Measurements from ENCODE around the gene G2E3. TPM values are rescaled to one million over a fixed set of nuclear protein-coding genes. Genes with fewer than 3 reads are reported as not detected.
"Not testable (repeated sequence)": the region's sequence is repeated elsewhere in the genome, so short reads cannot be mapped to it uniquely, and the experiment has no call there.

The G2E3 gene
- total RNA-seq, 1 donor from 2014 or later = 23.8 TPM

GRCh38 chr14:30624132-30624423 is 65.1 kb downstream of the G2E3 start:
- no peaks in the 10 kb centered on the region for H3K27me3 Mint-ChIP-seq
- intact Hi-C loops (cut with micrococcal nuclease) = loop anchor here (5.0 to 10.0 kb wide), 5 partner anchors 269 to 1578 kb away; partner anchors contain the start of genes DTD2, HECTD1, RNU6-7 and RNU6-8
- H3K27ac Mint-ChIP-seq = no peak overlapping the region
- H3K36me3 Mint-ChIP-seq (ENCODE audit: low read depth) = peaks cover 18% of the 10 kb centered on the region
- DNase-seq = no peak
- H3K4me3 Mint-ChIP-seq = peak overlapping the region; percentile 63
- peaks cover 40% of the 10 kb centered on the region for H3K4me1 Mint-ChIP-seq
- no peaks in the 10 kb centered on the region for H3K9me3 Mint-ChIP-seq

GRCh38 chr14:30625533-30625932 is 66.6 kb downstream of the G2E3 start:
- H3K27me3 Mint-ChIP-seq = no peaks in the 10 kb centered on the region
- peaks cover 20% of the 10 kb centered on the region for H3K36me3 Mint-ChIP-seq (ENCODE audit: low read depth)
- H3K4me3 Mint-ChIP-seq = no peak overlapping the region
- DNase-seq = no peak
- H3K4me1 Mint-ChIP-seq = peaks cover 33% of the 10 kb centered on the region
- no peaks in the 10 kb centered on the region for H3K9me3 Mint-ChIP-seq
- no peak overlapping the region for H3K27ac Mint-ChIP-seq
- intact Hi-C loops (cut with micrococcal nuclease) = loop anchor here (10.0 kb wide), 1 partner anchor 271 kb away; no protein-coding TSS in a partner anchor

- Mint-ChIP-seq H3K36me3 (ENCODE audit: low read depth) (peaks cover 24% of the 10 kb centered on the region), H3K4me1 (peaks cover 17% of the 10 kb centered on the region)
- intact Hi-C loops (cut with micrococcal nuclease) = loop anchor here (10.0 kb wide), 1 partner anchor 275 kb away; no protein-coding TSS in a partner anchor
- not testable (repeated sequence) for H3K9me3 Mint-ChIP-seq, H3K4me3 Mint-ChIP-seq, DNase-seq, H3K27me3 Mint-ChIP-seq, H3K27ac Mint-ChIP-seq
These were observed 70.5 kb downstream of the G2E3 start for GRCh38 chr14:30629432-30629831.

- Mint-ChIP-seq H3K4me1 (peaks cover 13% of the 10 kb centered on the region), H3K4me3 (no peak overlapping the region), H3K36me3 (ENCODE audit: low read depth) (peaks cover 25% of the 10 kb centered on the region), H3K27me3 (no peaks in the 10 kb centered on the region), H3K27ac (no peak overlapping the region), H3K9me3 (no peaks in the 10 kb centered on the region)
- intact Hi-C loops (cut with micrococcal nuclease) = no loop called here
- DNase-seq = no peak
These were observed 71.3 kb downstream of the G2E3 start for GRCh38 chr14:30630248-30630647.

- no peaks in the 10 kb centered on the region for H3K9me3 Mint-ChIP-seq
These were observed 73.8 kb downstream of the G2E3 start for GRCh38 chr14:30632730-30633129.

GRCh38 chr14:30638926-30639325 is 80.0 kb downstream of the G2E3 start:
- Mint-ChIP-seq H3K9me3 (peaks cover 1% of the 10 kb centered on the region), H3K4me1 (no peaks in the 10 kb centered on the region), H3K36me3 (ENCODE audit: low read depth) (peaks cover 46% of the 10 kb centered on the region), H3K27ac (no peak overlapping the region), H3K4me3 (no peak overlapping the region), H3K27me3 (no peaks in the 10 kb centered on the region)
- intact Hi-C loops (cut with micrococcal nuclease) = no loop called here
- no peak for DNase-seq

More at GRCh38 chr14:30632730-30633129, 73.8 kb downstream of the G2E3 start:
- peaks cover 42% of the 10 kb centered on the region for H3K36me3 Mint-ChIP-seq (ENCODE audit: low read depth)
- no peaks in the 10 kb centered on the region for H3K27me3 Mint-ChIP-seq
- DNase-seq = no peak
- no peak overlapping the region for H3K4me3 Mint-ChIP-seq
- no peak overlapping the region for H3K27ac Mint-ChIP-seq
- peaks cover 9% of the 10 kb centered on the region for H3K4me1 Mint-ChIP-seq
- intact Hi-C loops (cut with micrococcal nuclease) = no loop called here

- no peak overlapping the region for H3K27ac Mint-ChIP-seq
- H3K4me1 Mint-ChIP-seq = peaks cover 3% of the 10 kb centered on the region
- H3K9me3 Mint-ChIP-seq = peaks cover 19% of the 10 kb centered on the region
- H3K4me3 Mint-ChIP-seq = no peak overlapping the region
- H3K27me3 Mint-ChIP-seq = no peaks in the 10 kb centered on the region
- intact Hi-C loops (cut with micrococcal nuclease) = no loop called here
- H3K36me3 Mint-ChIP-seq (ENCODE audit: low read depth) = peaks cover 54% of the 10 kb centered on the region
- no peak for DNase-seq
These were observed 82.2 kb downstream of the G2E3 start for GRCh38 chr14:30641207-30641606.

- H3K4me3 Mint-ChIP-seq; H3K4me1 Mint-ChIP-seq; intact Hi-C loops (cut with micrococcal nuclease); H3K27me3 Mint-ChIP-seq; DNase-seq; H3K27ac Mint-ChIP-seq: not testable (repeated sequence)
- Mint-ChIP-seq H3K9me3 (peaks cover 19% of the 10 kb centered on the region), H3K36me3 (ENCODE audit: low read depth) (peaks cover 51% of the 10 kb centered on the region)
These were observed 85.5 kb downstream of the G2E3 start for GRCh38 chr14:30644462-30644861.

GRCh38 chr14:30645600-30645999 is 86.6 kb downstream of the G2E3 start:
- Mint-ChIP-seq H3K4me3 (no peak overlapping the region), H3K36me3 (ENCODE audit: low read depth) (peaks cover 48% of the 10 kb centered on the region), H3K4me1 (peaks cover 3% of the 10 kb centered on the region), H3K27me3 (no peaks in the 10 kb centered on the region), H3K27ac (no peak overlapping the region), H3K9me3 (peaks cover 19% of the 10 kb centered on the region)
- no peak for DNase-seq
- intact Hi-C loops (cut with micrococcal nuclease) = no loop called here

- H3K4me3 Mint-ChIP-seq = no peak overlapping the region
- no peak for DNase-seq
- H3K4me1 Mint-ChIP-seq = peaks cover 3% of the 10 kb centered on the region
- H3K36me3 Mint-ChIP-seq (ENCODE audit: low read depth) = peaks cover 55% of the 10 kb centered on the region
- no peak overlapping the region for H3K27ac Mint-ChIP-seq
- H3K27me3 Mint-ChIP-seq = no peaks in the 10 kb centered on the region
- peaks cover 19% of the 10 kb centered on the region for H3K9me3 Mint-ChIP-seq
- intact Hi-C loops (cut with micrococcal nuclease) = no loop called here
These were observed 89.5 kb downstream of the G2E3 start for GRCh38 chr14:30648471-30648870.

GRCh38 chr14:30651937-30652336 is 93.0 kb downstream of the G2E3 start:
- H3K27ac Mint-ChIP-seq = no peak overlapping the region
- no peak overlapping the region for H3K4me3 Mint-ChIP-seq
- H3K27me3 Mint-ChIP-seq = no peaks in the 10 kb centered on the region
- peaks cover 28% of the 10 kb centered on the region for H3K36me3 Mint-ChIP-seq (ENCODE audit: low read depth)
- no peaks in the 10 kb centered on the region for H3K9me3 Mint-ChIP-seq
- no peak for DNase-seq
- intact Hi-C loops (cut with micrococcal nuclease) = no loop called here
- H3K4me1 Mint-ChIP-seq = no peaks in the 10 kb centered on the region

- Mint-ChIP-seq H3K27ac (no peak overlapping the region), H3K9me3 (no peaks in the 10 kb centered on the region)
- intact Hi-C loops (cut with micrococcal nuclease) = loop anchor here (5.0 kb wide), 1 partner anchor 702 kb away; no protein-coding TSS in a partner anchor
These were observed 96.2 kb downstream of the G2E3 start for GRCh38 chr14:30655124-30655523.

GRCh38 chr14:30655658-30656057 is 96.7 kb downstream of the G2E3 start:
- Mint-ChIP-seq H3K27ac (no peak overlapping the region), H3K27me3 (no peaks in the 10 kb centered on the region), H3K4me3 (no peak overlapping the region), H3K4me1 (no peaks in the 10 kb centered on the region), H3K9me3 (no peaks in the 10 kb centered on the region), H3K36me3 (ENCODE audit: low read depth) (peaks cover 22% of the 10 kb centered on the region)
- DNase-seq = no peak
- intact Hi-C loops (cut with micrococcal nuclease) = loop anchor here (1.0 to 5.0 kb wide), 2 partner anchors 251 to 702 kb away; no protein-coding TSS in a partner anchor

More at GRCh38 chr14:30655124-30655523, 96.2 kb downstream of the G2E3 start:
- H3K4me3 Mint-ChIP-seq = no peak overlapping the region
- no peak for DNase-seq
- H3K27me3 Mint-ChIP-seq = no peaks in the 10 kb centered on the region
- peaks cover 22% of the 10 kb centered on the region for H3K36me3 Mint-ChIP-seq (ENCODE audit: low read depth)
- no peaks in the 10 kb centered on the region for H3K4me1 Mint-ChIP-seq

GRCh38 chr14:30656190-30656632 is 97.3 kb downstream of the G2E3 start:
- peaks cover 23% of the 10 kb centered on the region for H3K36me3 Mint-ChIP-seq (ENCODE audit: low read depth)
- intact Hi-C loops (cut with micrococcal nuclease) = loop anchor here (1.0 to 5.0 kb wide), 2 partner anchors 250 to 701 kb away; no protein-coding TSS in a partner anchor
- no peak overlapping the region for H3K27ac Mint-ChIP-seq
- no peaks in the 10 kb centered on the region for H3K4me1 Mint-ChIP-seq
- H3K27me3 Mint-ChIP-seq = no peaks in the 10 kb centered on the region
- peak; percentile 72 for DNase-seq
- H3K4me3 Mint-ChIP-seq = no peak overlapping the region
- no peaks in the 10 kb centered on the region for H3K9me3 Mint-ChIP-seq

- Mint-ChIP-seq H3K27ac (no peak overlapping the region), H3K4me1 (no peaks in the 10 kb centered on the region), H3K4me3 (no peak overlapping the region), H3K9me3 (peaks cover under 1% of the 10 kb centered on the region), H3K36me3 (ENCODE audit: low read depth) (peaks cover 19% of the 10 kb centered on the region), H3K27me3 (no peaks in the 10 kb centered on the region)
- intact Hi-C loops (cut with micrococcal nuclease) = loop anchor here (5.0 kb wide), 1 partner anchor 700 kb away; no protein-coding TSS in a partner anchor
- DNase-seq = no peak
These were observed 98.1 kb downstream of the G2E3 start for GRCh38 chr14:30657050-30657449.
